Peyer's patch (tissue), 4 donors: ENCODE measurements around the gene RHBDF2.

Source experiments
- CTCF ChIP-seq, 6 experiments: fragments of 450-650 bp in 4 of 6; fragments of 200-600 bp in 2 of 6; sonication (generic) in 1 of 6; IDR thresholded peaks; one replicate each; pipeline ENCODE4 v1.5.1; 2017 to 2019; ENCODE audit warnings: antibody characterized with exemption in 6 of 6, mild to moderate bottlenecking in 3 of 6, moderate library complexity in 1 of 6
- POLR2A ChIP-seq, 2 donors: fragments of 450-650 bp; IDR thresholded peaks; one replicate each; pipeline ENCODE4 v1.5.1; 2017; ENCODE audit warnings: antibody characterized with exemption in 2 of 2, mild to moderate bottlenecking in 2 of 2, moderate library complexity in 2 of 2

- TF ChIP-seq POLR2A (IDR thresholded peaks at IDR 0.05), result no peak
- no peak for TF ChIP-seq CTCF (IDR thresholded peaks at IDR 0.05)
These were observed 33.9 kb downstream of the RHBDF2 start, which contains the start of gene AANAT for GRCh38 chr17:76467366-76467765.
